PC-9 (cell line): ENCODE data around the gene ANKRD13A.

ENCODE experiments used
- CTCF ChIP-seq: fragments of 200-600 bp; sonication (generic); conservative IDR thresholded peaks from 2 replicates; pipeline ENCODE4 v1.6.1; 2017; ENCODE audit warnings: mixed run types, antibody characterized with exemption, mild to moderate bottlenecking, moderate library complexity
- EZH2 ChIP-seq: fragments of 200-600 bp; sonication (generic); IDR thresholded peaks from 2 replicates; pipeline ENCODE4 v1.8.0; 2017; ENCODE audit warnings: antibody characterized with exemption, low read depth

GRCh38 chr12:109998904-109999648 is at the start of gene ANKRD13A:
- no peak for TF ChIP-seq EZH2
- TF ChIP-seq CTCF = no peak
